NCI-H446 treated with DMSO at 0.1 percent for 48 hours (cell line): ENCODE measurements around the gene SBNO2.
"Not testable (repeated sequence)": the region's sequence is repeated elsewhere in the genome, so short reads cannot be mapped to it uniquely, and the experiment has no call there.

Experiments
- DNase-seq: peaks from one replicate; lab custom pipeline; 2025; lab: John Stamatoyannopoulos, UW

The SBNO2 gene

DNA sequence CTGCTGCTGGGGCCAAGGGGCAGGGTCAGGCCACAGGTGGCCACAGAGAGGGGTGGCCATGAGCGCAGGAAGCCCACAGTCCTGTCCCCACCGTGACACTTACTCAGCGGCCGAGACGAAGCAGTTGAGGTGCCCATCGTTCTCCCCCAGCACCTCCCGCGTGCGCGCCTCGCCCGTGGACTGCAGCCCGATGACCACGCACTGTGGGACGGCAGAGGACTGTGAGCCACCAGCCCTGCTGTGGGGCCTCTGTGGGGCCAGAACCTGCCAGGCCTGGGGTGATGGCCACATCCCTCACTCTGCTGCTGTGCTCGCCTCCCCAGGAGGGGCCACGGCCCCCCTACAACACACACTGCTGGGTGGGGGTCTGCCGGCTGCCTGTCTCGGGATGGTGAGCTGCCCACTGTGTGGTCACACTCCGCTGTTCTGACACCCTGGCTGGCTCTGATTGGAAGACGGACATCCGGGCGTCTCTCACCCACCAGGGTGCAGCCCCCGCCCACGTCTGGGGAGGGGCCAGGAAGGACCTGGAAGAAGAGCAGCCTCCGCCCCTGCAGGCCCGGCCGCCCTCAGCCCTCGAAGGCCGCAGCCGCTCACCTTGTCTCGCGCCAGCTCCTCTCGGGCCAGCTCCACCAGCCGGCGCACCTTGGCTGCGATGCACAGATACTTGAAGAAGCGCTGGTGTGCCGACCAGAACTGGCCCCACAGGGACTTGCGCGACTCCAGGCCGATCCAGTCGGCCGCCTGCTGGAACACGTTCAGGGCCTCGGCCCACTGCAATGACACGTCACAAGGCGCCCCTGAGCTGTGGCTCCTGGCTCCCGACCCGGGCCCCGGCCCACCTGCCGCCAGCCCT lies 57.1 kb downstream of the SBNO2 start:
- no peak for DNase-seq

DNA sequence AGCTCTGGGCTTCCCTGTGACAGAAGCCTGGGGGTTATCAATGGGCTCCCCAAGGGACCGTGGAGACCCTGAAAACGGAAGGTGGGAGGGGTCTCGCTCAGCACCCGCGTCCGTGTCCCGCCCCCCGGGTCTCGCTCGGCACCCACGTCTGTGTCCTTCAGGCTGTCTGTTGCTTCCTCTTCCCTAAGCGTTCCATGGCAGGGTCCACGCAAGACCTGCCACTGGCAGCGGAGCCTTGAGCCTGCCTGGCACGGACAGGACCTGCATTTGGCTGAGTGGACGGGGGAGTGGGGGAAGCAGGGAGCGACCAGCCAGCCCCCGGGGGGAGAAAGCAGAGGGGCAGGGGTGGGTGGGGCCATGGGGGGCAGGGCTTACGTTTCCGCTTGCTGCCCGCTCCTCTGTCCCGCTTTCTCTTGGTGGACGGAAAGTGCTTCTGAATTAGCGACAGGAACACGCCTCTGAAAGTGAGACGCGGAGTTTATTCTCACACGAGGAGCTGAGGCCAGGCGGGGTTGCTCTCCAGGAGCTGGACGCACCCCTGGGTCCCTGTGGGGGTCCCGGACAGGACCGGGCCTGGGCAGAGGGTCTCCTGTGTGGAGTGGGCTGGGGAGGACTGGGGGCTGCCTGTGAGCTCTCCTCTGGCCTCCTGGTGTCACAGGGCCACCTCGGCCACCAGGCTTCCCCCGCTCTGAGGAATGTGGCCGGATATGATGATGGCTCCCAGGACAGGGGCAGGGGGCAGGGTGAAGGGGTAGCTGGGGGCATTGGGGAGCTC lies 58.2 kb downstream of the SBNO2 start:
- DNase-seq, result no peak

GRCh38 chr19:1114728-1115127 lies 59.3 kb downstream of the SBNO2 start:
- not testable (repeated sequence) for DNase-seq

DNA sequence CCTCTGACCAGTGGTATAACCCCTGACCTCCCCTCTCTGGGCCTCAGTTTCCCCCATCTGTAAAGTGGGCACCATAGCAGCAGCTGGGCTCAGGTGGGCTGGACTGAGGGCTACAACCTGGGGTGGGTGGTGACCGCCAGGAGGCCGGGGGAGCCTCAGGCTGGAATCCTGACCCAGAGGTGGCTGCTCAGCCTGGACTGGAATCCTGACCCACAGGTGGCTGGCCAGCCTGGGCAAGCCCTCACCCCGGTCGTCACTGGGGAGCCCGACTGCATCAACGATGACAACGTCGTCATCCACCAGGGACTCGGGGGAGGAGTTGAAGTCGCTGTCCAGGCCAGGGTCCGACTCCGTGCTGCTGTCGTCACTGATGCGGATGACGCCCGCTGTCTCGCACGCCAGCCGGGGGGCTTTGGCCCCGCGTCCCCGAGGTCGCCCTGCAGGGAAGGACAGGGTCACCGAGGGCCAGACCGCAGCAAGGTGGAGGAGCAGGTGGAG lies 60.0 kb downstream of the SBNO2 start:
- no peak for DNase-seq

GRCh38 chr19:1113030-1113985 lies 60.8 kb downstream of the SBNO2 start:
- peak; percentile 34 for DNase-seq

- no peak for DNase-seq
Measured at GRCh38 chr19:1112268-1113029, 61.6 kb downstream of the SBNO2 start.

DNA sequence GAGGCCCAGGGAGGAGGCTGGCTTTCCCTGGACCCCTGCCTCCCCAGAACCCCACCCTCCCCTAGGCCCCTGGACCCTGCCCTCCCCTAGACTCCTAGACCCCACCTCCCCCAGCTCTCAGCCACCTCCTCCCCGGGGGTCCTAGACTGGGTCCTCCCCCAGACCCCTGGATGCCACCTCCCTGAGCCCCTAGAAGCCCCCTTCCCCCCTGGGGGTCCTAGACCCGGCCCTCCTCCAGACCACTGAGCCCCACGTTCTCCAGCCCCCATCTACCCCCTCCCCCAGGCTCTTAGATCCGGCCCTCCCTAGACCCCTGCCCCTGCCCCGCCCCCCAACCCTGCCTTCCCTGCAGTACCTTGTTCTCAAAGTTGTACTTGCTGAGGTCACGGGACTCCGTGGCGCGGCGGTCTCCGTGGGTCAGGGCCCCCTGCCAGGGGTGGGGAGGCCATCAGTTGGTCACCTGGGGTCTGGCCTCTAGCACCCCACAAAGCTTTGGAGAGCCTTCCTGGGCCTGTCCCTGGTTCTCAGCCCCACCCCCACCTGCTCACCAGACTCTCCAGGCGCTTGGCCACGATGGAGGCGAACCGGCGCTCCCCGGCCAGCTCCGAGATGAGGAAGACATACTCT lies 62.3 kb downstream of the SBNO2 start:
- no peak for DNase-seq

GRCh38 chr19:1110809-1111640 lies 63.0 kb downstream of the SBNO2 start:
- no peak for DNase-seq

DNA sequence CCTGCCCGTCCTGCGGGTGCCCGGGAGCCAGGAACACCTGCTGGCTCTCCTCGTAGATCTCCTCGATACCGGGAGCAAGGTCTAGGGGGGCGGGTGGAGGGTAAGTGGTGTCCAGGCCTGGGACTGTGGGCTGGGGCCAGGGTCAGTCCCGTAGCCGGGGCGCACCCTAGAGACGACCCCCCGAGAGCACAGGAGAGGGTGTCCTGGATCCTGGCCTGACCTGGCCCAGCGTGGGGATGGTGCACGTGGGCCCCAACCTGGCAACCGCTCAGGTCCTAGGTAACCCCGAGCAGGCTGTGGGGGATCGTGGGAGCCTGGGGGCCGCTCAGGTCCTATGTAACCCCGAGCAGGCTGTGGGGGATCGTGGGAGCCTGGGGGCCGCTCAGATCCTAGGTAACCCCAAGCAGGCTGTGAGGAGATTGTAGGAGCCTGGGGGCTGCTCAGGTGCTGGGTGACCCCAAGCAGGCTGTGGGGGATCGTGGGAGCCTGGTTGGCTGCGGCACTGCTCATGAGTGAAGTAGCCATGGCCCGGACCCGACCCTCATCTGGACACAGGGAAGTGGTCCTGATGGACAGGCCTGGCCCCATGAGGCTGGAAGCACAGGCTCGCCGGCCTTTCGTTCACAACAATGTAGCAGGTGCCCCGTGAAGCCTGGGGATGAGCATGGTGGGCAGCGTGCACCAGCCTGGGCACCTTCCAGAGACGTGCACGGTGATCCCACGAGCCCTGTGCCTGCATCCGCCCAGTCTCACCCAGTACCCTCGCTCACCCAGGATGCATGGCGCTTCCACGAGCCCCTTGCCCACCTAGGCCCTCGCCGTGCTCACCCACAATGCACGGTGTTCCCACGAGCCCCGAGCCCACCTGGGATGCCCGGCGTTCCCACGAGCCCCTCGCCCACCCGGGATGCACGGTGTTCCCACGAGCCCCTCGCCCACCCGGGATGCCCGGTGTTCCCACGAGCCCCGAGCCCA lies 64.1 kb downstream of the SBNO2 start:
- DNase-seq, result no peak

DNA sequence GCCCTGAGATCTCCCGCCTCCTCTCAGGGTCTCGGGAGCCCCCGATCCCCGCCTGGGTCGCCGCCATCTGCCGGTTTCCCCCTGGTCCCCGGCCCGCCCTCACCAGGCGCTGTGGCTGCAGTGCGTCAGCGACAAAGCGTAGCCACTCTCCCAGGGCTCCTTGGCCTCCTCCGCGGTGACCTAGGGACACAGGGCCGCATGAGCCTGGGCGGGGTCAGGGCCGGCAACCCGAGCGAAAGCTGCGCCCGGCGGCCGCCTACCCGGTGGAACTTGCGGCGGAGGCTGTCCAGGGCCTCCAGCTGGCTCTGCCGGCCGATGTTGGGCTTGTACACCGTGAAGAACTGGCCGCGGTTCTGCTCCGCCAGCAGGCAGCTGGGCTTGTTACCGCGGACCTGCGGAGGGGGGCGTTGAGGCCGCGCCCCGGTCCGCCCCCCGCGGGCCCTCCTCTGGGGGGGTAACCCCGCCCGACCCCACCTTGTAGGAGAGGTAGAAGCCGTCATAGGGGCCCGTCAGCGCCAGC lies 65.0 kb downstream of the SBNO2 start:
- no peak for DNase-seq

DNA sequence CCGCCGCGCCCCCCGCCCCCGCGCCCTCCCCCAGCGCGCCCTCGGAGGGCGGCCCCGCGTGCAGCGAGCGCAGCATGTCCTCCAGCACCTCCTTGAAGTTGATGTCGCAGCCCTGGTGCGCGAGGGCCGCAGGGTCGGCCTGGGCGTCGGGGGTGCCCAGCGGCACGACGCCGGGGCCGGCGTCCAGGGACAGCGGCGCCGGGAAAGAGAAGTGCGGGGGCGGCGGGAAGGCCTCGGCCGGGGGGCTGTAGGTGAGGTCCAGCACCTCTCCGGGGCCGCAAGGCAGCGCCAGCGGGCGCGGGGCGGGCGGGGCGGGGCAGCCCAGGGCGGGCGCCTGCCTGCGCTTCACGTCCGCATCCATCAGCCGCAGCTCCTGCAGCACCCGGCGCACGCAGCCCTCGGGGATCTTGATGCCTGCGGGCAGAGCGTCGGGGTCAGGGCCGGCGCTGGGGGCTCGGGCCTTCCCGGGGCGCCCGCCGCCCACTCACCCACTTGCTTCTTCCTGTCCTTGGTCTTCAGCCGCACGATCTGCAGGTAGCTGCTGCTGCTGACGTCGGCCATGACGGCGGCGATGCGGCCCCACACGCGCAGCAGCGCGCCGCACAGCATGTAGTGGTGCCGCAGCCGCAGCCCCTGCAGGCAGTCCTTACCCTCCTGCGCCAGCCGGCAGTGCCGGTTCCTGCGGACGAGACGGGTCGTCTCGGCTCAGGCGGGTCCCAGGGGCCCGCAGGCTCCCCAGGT lies 65.6 kb downstream of the SBNO2 start:
- no peak for DNase-seq

GRCh38 chr19:1107661-1108261 lies 66.3 kb downstream of the SBNO2 start:
- no peak for DNase-seq

DNA sequence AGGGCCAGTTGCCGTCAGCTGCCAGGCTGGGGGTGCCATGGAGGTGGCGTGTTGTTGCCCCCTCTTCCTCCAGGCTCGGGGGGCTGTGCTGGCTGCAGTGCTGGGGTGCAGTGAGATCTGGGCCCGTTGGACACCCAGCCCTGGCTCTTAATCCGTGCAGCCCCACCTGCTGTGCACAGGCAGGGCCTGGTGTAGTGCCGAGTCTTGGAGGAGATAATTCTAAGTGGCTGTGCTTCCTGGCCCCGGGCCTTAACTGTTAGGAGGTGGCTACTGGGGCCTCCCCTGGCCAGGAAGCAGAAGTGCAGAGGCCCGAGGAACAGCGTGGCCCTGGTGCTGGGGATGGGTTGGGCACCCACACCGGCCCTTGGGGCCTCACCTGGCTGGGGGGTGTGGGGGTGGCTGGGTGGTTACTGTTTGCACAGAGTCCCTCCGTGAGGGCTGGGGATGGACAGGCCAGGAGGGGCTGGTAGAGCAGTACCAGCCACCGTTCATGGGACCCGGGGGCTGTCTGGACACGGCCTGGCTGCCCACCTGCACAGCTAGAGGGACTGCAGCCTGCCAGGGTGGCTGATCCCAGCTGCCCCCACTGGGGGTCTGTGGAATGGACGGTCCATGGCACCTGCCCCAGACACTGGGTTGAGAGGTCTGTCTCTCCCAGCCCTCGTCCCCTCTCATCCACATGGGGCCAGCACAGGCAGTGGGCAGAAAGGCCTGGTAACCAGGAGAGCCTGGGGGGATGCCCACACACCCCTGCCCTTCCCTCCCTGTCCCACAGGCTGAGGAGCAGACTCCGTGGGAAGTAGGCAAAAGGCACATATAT lies 67.0 kb downstream of the SBNO2 start:
- no peak for DNase-seq

GRCh38 chr19:1105873-1106840 lies 67.9 kb downstream of the SBNO2 start:
- no peak for DNase-seq
